K562 (cell line): ENCODE results near the gene RNF17. TPM values are rescaled to one million over a fixed set of nuclear protein-coding genes. Genes with fewer than 3 reads are reported as not detected.

ENCODE experiments used
- ATAC-seq: fragments of 200-7000 bp; cut with Tn5 transposase; 3 replicates; pipeline ENCODE4 v1.9.1; 2020; ENCODE audit warnings: moderate library complexity
- BruUV-seq: library from RNA; stranded (reverse); fragments of 400-500 nt; replicated peaks from 2 replicates; lab custom pipeline; 2021; lab: Mats Ljungman, UMichigan
- CTCF ChIA-PET: fragments of 300-600 bp; formaldehyde crosslinking; extraction: SDS; loops from one replicate; lab custom pipeline; 2021; ENCODE audit warnings: low intra/inter-chr PET ratio; lab: Yijun Ruan, JAX
- POLR2A ChIA-PET: fragments of 300-600, 350-650 bp; sonication (Branson Sonifier 250); formaldehyde crosslinking; extraction: SDS; loops from one replicate; lab custom pipeline; 2021; ENCODE audit warnings: antibody characterized with exemption, inconsistent platforms; lab: Yijun Ruan, JAX
- DNase-seq, 4 experiments: peaks; one replicate each; pipeline versions ENCODE4 v3.0.0 to v3.0.0-alpha.2; 2011 to 2018; ENCODE audit warnings: low spot score in 3 of 4, mixed read lengths in 3 of 4; ENCODE audit errors: extremely low read depth in 1 of 4
- FAIRE-seq: peaks from 2 replicates; lab custom pipeline; 2011; peaks lifted over from hg19 to GRCh38; lab: Jason Lieb, UNC
- H2AFZ ChIP-seq: 2 replicates; pipeline ENCODE4 v1.6.0; 2011; ENCODE audit warnings: low read depth, low read length, control low read depth, inconsistent platforms
- H3K27ac ChIP-seq: fragments of 200-600 bp; 3 replicates; pipeline ENCODE4 v1.8.0; 2011; ENCODE audit warnings: low read depth, mild to moderate bottlenecking, control low read depth, inconsistent platforms, low read length, moderate library complexity, mixed read lengths; ENCODE audit errors: extremely low read depth
- H3K27me3 ChIP-seq, 2 experiments: fragments of 300-600 bp in 1 of 2; 2 replicates in 1 of 2; 3 replicates in 1 of 2; pipeline versions ENCODE4 v1.6.0 to v1.8.0; 2011; ENCODE audit warnings: inconsistent platforms in 2 of 2, low read length in 2 of 2, mild to moderate bottlenecking in 1 of 2, mixed read lengths in 1 of 2, moderate library complexity in 1 of 2; ENCODE audit not compliant: control insufficient read depth in 2 of 2, insufficient read depth in 2 of 2
- H3K36me3 ChIP-seq: fragments of 300-600 bp; 3 replicates; pipeline ENCODE4 v1.8.0; 2011; ENCODE audit warnings: mild to moderate bottlenecking, low read length, inconsistent platforms; ENCODE audit not compliant: control insufficient read depth, insufficient read depth
- H3K4me1 ChIP-seq, 2 experiments: fragments of 200-600 bp in 1 of 2; replicated peaks in 1 of 2; 2 replicates in 1 of 2; 3 replicates in 1 of 2; pipeline versions ENCODE4 v1.5.1 to v1.8.0; 2011; ENCODE audit warnings: inconsistent platforms in 2 of 2, low read length in 2 of 2, mild to moderate bottlenecking in 1 of 2, mixed read lengths in 1 of 2, moderate library complexity in 1 of 2; ENCODE audit not compliant: control insufficient read depth in 2 of 2, insufficient read depth in 2 of 2
- H3K4me2 ChIP-seq: 2 replicates; pipeline ENCODE4 v1.6.1; 2011; ENCODE audit warnings: low read length, control low read depth, inconsistent platforms, mixed read lengths; ENCODE audit not compliant: insufficient read depth
- H3K4me3 ChIP-seq: fragments of 200-600 bp; sonication (generic), shearing (Covaris generic); 2 replicates; pipeline ENCODE4 v1.5.1; 2016; ENCODE audit warnings: control low read depth, inconsistent platforms
- H3K79me2 ChIP-seq: fragments of 200-600 bp; 3 replicates; pipeline ENCODE4 v1.8.0; 2011; ENCODE audit warnings: low read length, inconsistent platforms; ENCODE audit not compliant: control insufficient read depth, insufficient read depth
- H3K9ac ChIP-seq, 2 experiments: 2 replicates each; pipeline versions ENCODE4 v1.6.0 to v1.6.1; 2011; ENCODE audit warnings: low read depth in 2 of 2, low read length in 2 of 2, control low read depth in 1 of 2, inconsistent platforms in 1 of 2, mild to moderate bottlenecking in 1 of 2, mixed read lengths in 1 of 2; ENCODE audit not compliant: insufficient read depth in 1 of 2
- H3K9me1 ChIP-seq: one replicate; pipeline ENCODE4 v1.6.0; 2011; ENCODE audit warnings: inconsistent platforms, mild to moderate bottlenecking, low read length, moderate library complexity; ENCODE audit not compliant: control insufficient read depth, insufficient read depth
- H3K9me3 ChIP-seq: replicated peaks from 2 replicates; pipeline ENCODE4 v1.5.1; 2011; ENCODE audit warnings: low read depth, low read length, inconsistent platforms; ENCODE audit not compliant: control insufficient read depth, insufficient read depth
- H4K20me1 ChIP-seq: replicated peaks from 2 replicates; pipeline ENCODE4 v1.6.1; 2011; ENCODE audit warnings: low read length, inconsistent platforms, mixed read lengths; ENCODE audit not compliant: control insufficient read depth, insufficient read depth
- CGGBP1 ChIP-seq: fragments of 250-450 bp; sonication (Bioruptor Pico); IDR thresholded peaks from 2 replicates; pipeline ENCODE4 v1.9.0; 2021; ENCODE audit warnings: mild to moderate bottlenecking
- DNMT1 ChIP-seq: fragments of 450-650 bp; IDR thresholded peaks from 2 replicates; pipeline ENCODE4 v1.6.1; 2016; ENCODE audit warnings: antibody characterized with exemption, mild to moderate bottlenecking
- ELF4 ChIP-seq: fragments of 450-650 bp; formaldehyde crosslinking; IDR thresholded peaks from 2 replicates; pipeline ENCODE4 v1.4.0; 2022; ENCODE audit warnings: missing genetic modification characterization
- NCOA6 ChIP-seq: fragments of 450-650 bp; IDR thresholded peaks from 2 replicates; pipeline ENCODE4 v1.6.1; 2017; ENCODE audit warnings: mild to moderate bottlenecking
- PCBP2 ChIP-seq: fragments of 200-400 bp; formaldehyde crosslinking; IDR thresholded peaks from 2 replicates; pipeline ENCODE4 v1.6.1; 2018; ENCODE audit warnings: low read length, low read depth, mild to moderate bottlenecking, moderate library complexity; ENCODE audit not compliant: poor library complexity, severe bottlenecking
- SNAPC5 ChIP-seq: fragments of 250-450 bp; sonication (Bioruptor Pico); IDR thresholded peaks from 2 replicates; pipeline ENCODE4 v1.8.0; 2021; ENCODE audit warnings: moderate library complexity, mild to moderate bottlenecking, inconsistent platforms
- TBL1XR1 ChIP-seq, 2 experiments: IDR thresholded peaks; 2 replicates each; pipeline ENCODE4 v1.6.1; 2012; ENCODE audit warnings: improper control_type of control experiment in 2 of 2, low read length in 2 of 2, mild to moderate bottlenecking in 1 of 2
- TCF15 ChIP-seq: fragments of 250-450 bp; sonication (Bioruptor Pico); IDR thresholded peaks from 2 replicates; pipeline ENCODE4 v1.8.0; 2022; ENCODE audit warnings: moderate library complexity, mild to moderate bottlenecking, inconsistent platforms
- YBX1 ChIP-seq: fragments of 450-650 bp; IDR thresholded peaks from 2 replicates; pipeline ENCODE4 v1.7.1; 2016; ENCODE audit warnings: mild to moderate bottlenecking
- ZEB2 ChIP-seq: fragments of 450-650 bp; IDR thresholded peaks from 2 replicates; pipeline ENCODE4 v1.6.1; 2016
- ZNF175 ChIP-seq: fragments of 200-800 bp; sonication (Bioruptor generic); IDR thresholded peaks from 2 replicates; pipeline ENCODE4 v1.6.1; 2016; ENCODE audit warnings: low read depth, mild to moderate bottlenecking, missing genetic modification characterization, missing compliant biosample characterization
- ZNF589 ChIP-seq: fragments of 200-800 bp; sonication (Bioruptor generic); IDR thresholded peaks from 2 replicates; pipeline ENCODE4 v1.6.1; 2016; ENCODE audit warnings: low read depth, missing genetic modification characterization, missing compliant biosample characterization
- ZNF717 ChIP-seq: fragments of 250-450 bp; sonication (Bioruptor Pico); IDR thresholded peaks from 2 replicates; pipeline ENCODE4 v1.5.0; 2021
- WGBS: fragments of 100-300 bp; shearing (Covaris generic); methylation state at CpG from one replicate; pipeline ENCODE4 v1.1.6; 2016; ENCODE audit warnings: low coverage, mixed read lengths; ENCODE audit not compliant: insufficient coverage; ENCODE audit errors: missing lambda C conversion rate; 5-methylcytosine and 5-hydroxymethylcytosine counted together
- in situ Hi-C: fragments of 300-500 bp; cut with MboI; formaldehyde crosslinking; loops from 4 replicates; pipeline ENCODE4 v1.15.0; 2018; ENCODE audit warnings: inconsistent platforms, mixed read lengths
- intact Hi-C: fragments of 100-400 bp; cut with micrococcal nuclease; formaldehyde crosslinking; loops from 2 replicates; pipeline ENCODE4 v1.14.2; 2022
- polyA plus RNA-seq, 8 experiments: library from polyadenylated mRNA; depleted of rRNA in 4 of 8; stranded (reverse) in 5 of 8; unstranded in 3 of 8; fragments of >200 nt; fragmentation: Nextera tagmentation in 2 of 8; fragmentation: Illumina TruSeq in 1 of 8; extraction: Ambion mirVana in 2 of 8; extraction: Trizol in 1 of 8; gene quantifications; 2 replicates each; pipeline versions ENCODE4 v1.2.1 to v1.2.3, GENCODE V29; 2011 to 2014; ENCODE audit warnings: inconsistent platforms in 1 of 8, missing spikeins in 1 of 8
- total RNA-seq, 7 experiments: library from RNA; depleted of rRNA in 6 of 7; stranded (reverse); fragments of >200 nt in 6 of 7; fragmentation: Illumina TruSeq in 2 of 7; extraction: Trizol in 2 of 7; gene quantifications; 2 replicates each; pipeline versions ENCODE4 v1.2.1 to v1.2.3, GENCODE V29; 2011 to 2021; ENCODE audit warnings: low replicate concordance in 1 of 7

The RNF17 gene
- total and polyA plus RNA-seq, 9 of the 15 experiments (the other 6 are each of a cell fraction or from before 2014, with no cell fraction given): 0.11 to 0.90 (median 0.58) TPM

DNA sequence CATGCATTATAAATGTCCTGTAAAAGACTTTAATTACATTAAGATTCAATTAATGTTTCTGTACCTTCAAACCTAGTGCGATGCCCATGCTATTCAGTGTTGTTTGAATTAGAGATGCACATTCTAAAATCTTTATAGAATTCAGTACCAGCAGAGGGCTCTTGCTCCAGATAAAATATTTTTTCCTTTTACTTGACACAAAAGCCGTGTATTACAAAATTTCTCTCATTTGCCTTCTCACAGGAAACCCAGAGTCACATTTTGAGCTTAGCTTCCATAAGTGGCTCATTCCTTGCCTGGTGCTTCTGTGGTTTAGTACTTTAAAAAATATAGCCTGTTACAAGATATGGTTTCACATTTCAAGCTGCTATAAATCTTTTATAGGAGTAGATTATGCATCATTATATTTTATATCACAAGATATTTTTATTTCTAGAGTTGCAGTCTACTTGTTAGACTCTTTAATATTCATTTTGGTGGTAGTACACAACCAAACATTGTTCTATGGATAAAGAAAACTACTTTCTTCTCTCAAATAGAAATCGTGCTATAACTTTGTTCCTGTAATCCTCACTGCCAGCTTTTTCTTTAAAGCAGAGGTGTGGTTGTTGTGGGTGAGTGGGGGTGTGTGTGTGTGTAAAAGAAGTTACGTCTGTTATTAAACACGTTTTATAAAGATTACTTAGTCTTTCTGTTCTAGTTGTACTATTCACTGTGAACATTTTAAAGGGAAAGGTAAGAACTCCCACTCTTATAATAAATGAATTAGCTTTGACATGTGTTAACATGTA is 101.4 kb downstream of the RNF17 start:
- WGBS: 14% methylated on average over 5 of the region's 5 CpGs
- Histone ChIP-seq H3K9me3 (peaks cover 6% of the 10 kb centered on the region; the same call in 1 of the 2 replicates), H2AFZ (peak overlapping the region; percentile 72), H3K79me2 (no peaks in the 10 kb centered on the region), H4K20me1 (no peaks in the 10 kb centered on the region), H3K4me3 (no peak overlapping the region), H3K27ac (no peak overlapping the region), H3K4me1 (peaks cover 0 to 6% of the 10 kb centered on the region in 2 experiments; a peak in 2 of 5 replicates), H3K9me1 (no peaks in the 10 kb centered on the region), H3K36me3 (no peaks in the 10 kb centered on the region; the same call in 2 of the 3 replicates), H3K27me3 (no peaks in the 10 kb centered on the region), H3K4me2 (no peak overlapping the region)
- ChIA-PET CTCF (no interaction called here), POLR2A (interaction anchor here (0.6 kb wide), 1 partner anchor 10 kb away, joined by 3 read pairs; no protein-coding TSS in a partner anchor)
- ATAC-seq: no peak
- intact Hi-C loops (no loop called here), in situ Hi-C loops (no loop called here)
- no peak for DNase-seq
- no TSS peak for BruUV-seq
- no peak for TF ChIP-seq NCOA6
- no peak for TF ChIP-seq TCF15 (CRISPR knock-in tag)
- TF ChIP-seq, all 486 proteins: peak for 0
- no peak overlapping the region for H3K9ac ChIP-seq
- FAIRE-seq: no peak

- H3K4me2 ChIP-seq: no peak overlapping the region
- H4K20me1 ChIP-seq: no peaks in the 10 kb centered on the region
- FAIRE-seq: no peak
- TF ChIP-seq ZNF175 (CRISPR knock-in tag) (no peak), YBX1 (no peak), CGGBP1 (no peak), PCBP2 (no peak), ZNF717 (CRISPR knock-in tag) (no peak), SNAPC5 (CRISPR knock-in tag) (no peak), DNMT1 (no peak), ELF4 (CRISPR knock-in tag) (no peak), TBL1XR1 (IDR thresholded peaks at IDR 0.05; ENCODE audit: low read length in 2 of 2) (no peak), ZNF589 (CRISPR knock-in tag) (no peak), ZEB2 (no peak)
- H3K79me2 ChIP-seq: no peaks in the 10 kb centered on the region
- no peak overlapping the region for H3K27ac ChIP-seq
- no peaks in the 10 kb centered on the region for H3K9me1 ChIP-seq
- DNase-seq: no peak
- no peaks in the 10 kb centered on the region; the same call in 2 of the 3 replicates for H3K36me3 ChIP-seq
- no peak overlapping the region for H2AFZ ChIP-seq
- no peak overlapping the region for H3K4me3 ChIP-seq
- WGBS: 42% methylated on average over 2 of the region's 2 CpGs
- no peak overlapping the region for H3K9ac ChIP-seq
- peaks cover 0 to 6% of the 10 kb centered on the region in 2 experiments; a peak in 2 of 5 replicates for H3K4me1 ChIP-seq
- H3K9me3 ChIP-seq: peaks cover 4% of the 10 kb centered on the region; the same call in 1 of the 2 replicates
- intact Hi-C loops: no loop called here
- no peaks in the 10 kb centered on the region for H3K27me3 ChIP-seq
- ATAC-seq: no peak
- BruUV-seq: no TSS peak
- ChIA-PET POLR2A (interaction anchor here (0.6 kb wide), 1 partner anchor 9 kb away, joined by 3 read pairs; no protein-coding TSS in a partner anchor), CTCF (no interaction called here)
- in situ Hi-C loops: no loop called here
Measured at GRCh38 chr13:24866488-24866887, 102.5 kb downstream of the RNF17 start.
